GM18508 (cell line): ENCODE results near the gene DGCR8.
A peak's percentile ranks its signal among the peaks of the same experiment; 100 is the strongest.

Experiments used
- ATAC-seq: cut with Tn5 transposase; IDR thresholded peaks from one replicate; pipeline ENCODE4 v1.9.1; 2021; ENCODE audit warnings: moderate number of reproducible peaks; ENCODE audit not compliant: insufficient read depth, unreplicated experiment

DGCR8 gene

GRCh38 chr22:20107951-20108756 lies 28.1 kb downstream of the DGCR8 start:
- no peak for ATAC-seq

GRCh38 chr22:20108757-20109230 lies 28.8 kb downstream of the DGCR8 start:
- ATAC-seq: no peak

GRCh38 chr22:20109411-20110358 lies 29.6 kb downstream of the DGCR8 start:
- no peak for ATAC-seq

GRCh38 chr22:20110359-20110985 lies 30.4 kb downstream of the DGCR8 start:
- no peak for ATAC-seq

- ATAC-seq: no peak
Measured at GRCh38 chr22:20111045-20111688, 31.1 kb downstream of the DGCR8 start.

GRCh38 chr22:20111689-20112622 lies 31.9 kb downstream of the DGCR8 start:
- ATAC-seq: no peak

GRCh38 chr22:20112623-20113511 lies 32.8 kb downstream of the DGCR8 start:
- no peak for ATAC-seq

- ATAC-seq: no peak
Measured at GRCh38 chr22:20113551-20114310, 33.7 kb downstream of the DGCR8 start.

GRCh38 chr22:20114506-20115475 lies 34.8 kb downstream of the DGCR8 start:
- no peak for ATAC-seq

GRCh38 chr22:20115691-20116375 lies 35.8 kb downstream of the DGCR8 start, which contains the start of gene RANBP1:
RANBP1 (plus strand) TSS chr22:20116104; CDS start chr22:20116185, 81 bp downstream.
- ATAC-seq: no peak

GRCh38 chr22:20116376-20116950 lies 36.4 kb downstream of the DGCR8 start:
- no peak for ATAC-seq

GRCh38 chr22:20116951-20117632 lies 37.1 kb downstream of the DGCR8 start, which contains the start of gene TRMT2A:
TRMT2A (minus strand) TSS chr22:20117226; CDS start chr22:20116906, 320 bp downstream.
- peak; percentile 48 for ATAC-seq

- no peak for ATAC-seq
Measured at GRCh38 chr22:20117633-20118299, 37.7 kb downstream of the DGCR8 start.
